Peyer's patch (tissue), 4 donors: ENCODE data around the gene SETD1B. TPM values are rescaled to one million over a fixed set of nuclear protein-coding genes. Genes with fewer than 3 reads are reported as not detected.

ENCODE experiments used
- DNase-seq, 3 donors: peaks; one replicate each; pipeline ENCODE4 v3.0.0-alpha.2; 2017 to 2019
- H3K27ac ChIP-seq, 4 donors: fragments of 200-600 bp; sonication (generic); one replicate each; pipeline ENCODE4 v1.5.1; 2016 to 2019
- H3K27me3 ChIP-seq, 2 donors: fragments of 200-600 bp; sonication (generic); one replicate each; pipeline ENCODE4 v1.5.1; 2019
- H3K36me3 ChIP-seq, 3 donors: fragments of 200-600 bp; sonication (generic); one replicate each; pipeline ENCODE4 v1.5.1; 2016 to 2019
- H3K4me1 ChIP-seq, 4 donors: fragments of 200-600 bp; sonication (generic); one replicate each; pipeline ENCODE4 v1.5.1; 2016 to 2019
- H3K4me3 ChIP-seq, 4 donors: fragments of 200-600 bp; sonication (generic); 1 replicate in 3 of 4; 2 replicates in 1 of 4; pipeline ENCODE4 v1.5.1; 2016 to 2019; ENCODE audit warnings: mild to moderate bottlenecking in 1 of 4
- H3K9me3 ChIP-seq, 4 donors: fragments of 200-600 bp; sonication (generic); one replicate each; pipeline ENCODE4 v1.5.1; 2016 to 2019; ENCODE audit warnings: mild to moderate bottlenecking in 1 of 4
- CTCF ChIP-seq, 6 experiments: fragments of 450-650 bp in 4 of 6; fragments of 200-600 bp in 2 of 6; sonication (generic) in 1 of 6; IDR thresholded peaks; one replicate each; pipeline ENCODE4 v1.5.1; 2017 to 2019; ENCODE audit warnings: antibody characterized with exemption in 6 of 6, mild to moderate bottlenecking in 3 of 6, moderate library complexity in 1 of 6
- POLR2A ChIP-seq, 2 donors: fragments of 450-650 bp; IDR thresholded peaks; one replicate each; pipeline ENCODE4 v1.5.1; 2017; ENCODE audit warnings: antibody characterized with exemption in 2 of 2, mild to moderate bottlenecking in 2 of 2, moderate library complexity in 2 of 2
- total RNA-seq, 4 donors: library from RNA; depleted of rRNA; stranded (reverse); fragments of >200 nt; gene quantifications; one replicate each; pipeline ENCODE4 v1.1.0, GENCODE V29; 2016

Gene SETD1B
- total RNA-seq, 4 donors from 2014 or later, result 15.4 to 30.5 (median 25.3) TPM

DNA sequence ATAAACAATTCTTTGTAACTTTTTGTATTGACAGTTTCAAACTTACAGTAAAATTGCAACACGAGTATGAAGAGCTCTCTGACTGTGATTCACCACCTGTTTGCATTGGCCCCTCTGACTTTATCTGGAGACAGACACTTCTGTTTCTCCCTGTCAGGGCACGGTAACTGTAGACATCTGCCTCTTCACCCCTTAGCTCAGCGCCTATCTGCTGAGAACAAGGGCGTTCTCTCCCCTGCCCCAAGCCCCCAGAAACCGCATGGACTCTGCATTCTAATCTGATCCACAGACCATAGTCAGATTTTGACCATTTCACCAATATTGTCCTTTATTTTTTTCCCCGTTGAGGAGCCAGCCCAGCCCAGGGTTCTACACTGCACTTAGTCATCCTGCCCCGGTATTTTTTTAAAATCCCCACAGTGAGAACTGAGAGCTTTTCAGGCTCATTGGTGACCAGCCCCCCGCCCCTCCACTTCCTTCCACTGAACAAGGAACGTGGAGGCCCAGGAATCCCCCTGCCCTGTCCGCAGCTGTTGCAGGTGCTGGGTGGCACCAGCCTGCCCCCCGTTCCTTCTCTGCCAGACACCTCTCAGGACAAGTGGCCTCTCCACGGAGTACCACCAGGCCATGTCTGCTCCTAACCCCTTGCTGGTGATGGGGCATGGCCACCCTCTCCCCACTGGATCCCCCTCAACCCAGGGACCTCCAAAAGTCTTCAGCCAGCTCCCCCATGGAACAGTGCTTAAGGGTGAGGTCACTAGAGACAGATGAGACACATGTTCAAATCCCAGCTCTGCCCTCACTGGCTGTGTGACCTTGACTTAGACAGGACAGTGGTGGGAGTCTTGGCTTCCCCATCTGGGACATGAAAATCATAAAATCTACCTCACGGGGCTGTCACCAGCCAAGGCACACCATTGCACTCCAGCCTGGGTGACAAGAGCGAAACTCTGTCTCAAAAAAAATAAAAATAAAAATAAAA lies 21.5 kb upstream of the SETD1B start:
- no peak for DNase-seq
- Histone ChIP-seq H3K27ac (peak overlapping the region; percentile 10 to 72 (median 28)), H3K27me3 (no peaks in the 10 kb centered on the region), H3K9me3 (no peaks in the 10 kb centered on the region), H3K4me1 (peaks cover 6 to 35% (median 28%) of the 10 kb centered on the region in 4 donors), H3K36me3 (peaks cover 0 to 25% (median 0%) of the 10 kb centered on the region in 3 donors), H3K4me3 (peak overlapping the region in 1 of 4 donors; percentile 15)
- no peak for TF ChIP-seq POLR2A (IDR thresholded peaks at IDR 0.05)
- TF ChIP-seq CTCF (IDR thresholded peaks at IDR 0.05), result no peak

DNA sequence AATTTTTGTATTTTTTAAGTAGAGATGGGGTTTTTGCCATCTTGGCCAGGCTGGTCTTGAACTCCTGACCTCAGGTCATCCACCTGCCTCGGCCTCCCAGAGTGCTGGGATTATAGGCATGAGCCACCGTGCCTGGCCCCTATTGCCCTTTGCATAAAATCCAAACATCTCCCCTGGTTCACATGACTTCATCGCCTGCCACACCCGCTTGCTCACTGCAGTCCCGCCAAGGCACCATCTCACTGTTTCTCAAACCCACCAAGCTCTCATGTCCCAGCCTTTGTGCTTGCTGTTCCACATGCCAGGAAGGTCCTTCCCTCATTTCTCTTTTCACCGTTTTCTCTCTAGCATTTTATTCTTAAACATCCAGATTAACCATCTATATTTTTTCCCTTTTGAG lies 20.0 kb upstream of the SETD1B start:
- Histone ChIP-seq H3K4me1 (peaks cover 7 to 50% (median 37%) of the 10 kb centered on the region in 4 donors), H3K27me3 (no peaks in the 10 kb centered on the region), H3K4me3 (no peak overlapping the region), H3K36me3 (peaks cover 0 to 21% (median 0%) of the 10 kb centered on the region in 3 donors), H3K9me3 (no peaks in the 10 kb centered on the region), H3K27ac (peak overlapping the region in 1 of 4 donors; percentile 17)
- TF ChIP-seq POLR2A (IDR thresholded peaks at IDR 0.05), result no peak
- no peak for TF ChIP-seq CTCF (IDR thresholded peaks at IDR 0.05)
- no peak for DNase-seq

- H3K4me1 ChIP-seq, result peaks cover 7 to 53% (median 39%) of the 10 kb centered on the region in 4 donors
- peak overlapping the region in 1 of 4 donors; percentile 3 for H3K4me3 ChIP-seq
- no peak for DNase-seq
- no peaks in the 10 kb centered on the region for H3K9me3 ChIP-seq
- TF ChIP-seq POLR2A (IDR thresholded peaks at IDR 0.05) (no peak), CTCF (IDR thresholded peaks at IDR 0.05) (no peak)
- H3K36me3 ChIP-seq, result peaks cover 0 to 14% (median 0%) of the 10 kb centered on the region in 3 donors
- H3K27me3 ChIP-seq, result no peaks in the 10 kb centered on the region
- H3K27ac ChIP-seq, result peak overlapping the region in 2 of 4 donors; percentile 42 to 64
Observed at GRCh38 chr12:121784460-121784859, 19.3 kb upstream of the SETD1B start.

GRCh38 chr12:121786440-121786825 lies 17.4 kb upstream of the SETD1B start:
- H3K36me3 ChIP-seq, result no peaks in the 10 kb centered on the region
- H3K27me3 ChIP-seq, result no peaks in the 10 kb centered on the region
- peak in 2 of 3 donors; percentile 82 to 94 for DNase-seq

More at GRCh38 chr12:121786440-121786825, 17.4 kb upstream of the SETD1B start:
- no peaks in the 10 kb centered on the region for H3K9me3 ChIP-seq
- TF ChIP-seq POLR2A (IDR thresholded peaks at IDR 0.05), result peak in 1 of 2 donors; percentile 91
- peak in 2 of 6 experiments; percentile 7 to 14 for TF ChIP-seq CTCF (IDR thresholded peaks at IDR 0.05)
- H3K4me1 ChIP-seq, result peaks cover 7 to 64% (median 51%) of the 10 kb centered on the region in 4 donors
- H3K27ac ChIP-seq, result peak overlapping the region; percentile 75 to 97 (median 94)
- H3K4me3 ChIP-seq, result no peak overlapping the region
